OCI-LY1 (cell line): ENCODE data around the gene SH3PXD2A.

ENCODE experiments used
- H2AFZ ChIP-seq: fragments of 200-600 bp; sonication (generic), shearing (Covaris generic); 2 replicates; pipeline ENCODE4 v1.6.0; 2014; ENCODE audit warnings: antibody characterized with exemption, mild to moderate bottlenecking, low read length
- H3F3A ChIP-seq: fragments of 200-600 bp; sonication (generic), shearing (Covaris generic); 2 replicates; pipeline ENCODE4 v1.6.0; 2014; ENCODE audit warnings: mild to moderate bottlenecking, antibody characterized with exemption, low read length, moderate library complexity; ENCODE audit not compliant: insufficient read depth
- H3K27ac ChIP-seq: fragments of 200-600 bp; sonication (generic); 2 replicates; pipeline ENCODE4 v1.5.1; 2014; ENCODE audit warnings: low read length, mixed run types, mild to moderate bottlenecking, low read depth; ENCODE audit not compliant: poor library complexity, severe bottlenecking
- H3K27me3 ChIP-seq: fragments of 200-600 bp; sonication (generic); 2 replicates; pipeline ENCODE4 v1.6.0; 2014; ENCODE audit warnings: antibody characterized with exemption, mild to moderate bottlenecking, low read length, moderate library complexity; ENCODE audit not compliant: insufficient read depth
- H3K36me3 ChIP-seq: fragments of 200-600 bp; sonication (generic); 2 replicates; pipeline ENCODE4 v1.6.1; 2014; ENCODE audit warnings: mild to moderate bottlenecking, antibody characterized with exemption, low read length, moderate library complexity, mixed read lengths; ENCODE audit not compliant: insufficient read depth
- H3K4me1 ChIP-seq: fragments of 200-600 bp; sonication (generic); 2 replicates; pipeline ENCODE4 v1.5.1; 2014; ENCODE audit warnings: mild to moderate bottlenecking, low read length, moderate library complexity; ENCODE audit not compliant: insufficient read depth, severe bottlenecking
- H3K4me2 ChIP-seq: fragments of 200-600 bp; sonication (generic), shearing (Covaris generic); 2 replicates; pipeline ENCODE4 v1.6.1; 2014; ENCODE audit warnings: low read length
- H3K4me3 ChIP-seq: fragments of 200-600 bp; sonication (generic); 2 replicates; pipeline ENCODE4 v1.5.1; 2014; ENCODE audit warnings: low read length, low read depth, mild to moderate bottlenecking, mixed read lengths; ENCODE audit not compliant: poor library complexity, severe bottlenecking
- H3K79me2 ChIP-seq: fragments of 200-600 bp; shearing (Covaris generic); 2 replicates; pipeline ENCODE4 v1.6.1; 2016; ENCODE audit warnings: mixed run types, low read length, mixed read lengths; ENCODE audit not compliant: insufficient read depth
- H3K9ac ChIP-seq: fragments of 200-600 bp; sonication (generic), shearing (Covaris generic); 2 replicates; pipeline ENCODE4 v1.6.1; 2014; ENCODE audit warnings: mild to moderate bottlenecking, low read length, mixed read lengths
- H3K9me2 ChIP-seq: fragments of 200-600 bp; sonication (generic), shearing (Covaris generic); 2 replicates; pipeline ENCODE4 v1.6.1; 2014; ENCODE audit warnings: low read depth, mild to moderate bottlenecking, low read length, mixed read lengths
- H3K9me3 ChIP-seq: fragments of 200-600 bp; shearing (Covaris generic); 2 replicates; pipeline ENCODE4 v1.6.1; 2014; ENCODE audit warnings: low read length, mixed read lengths
- H4K20me1 ChIP-seq: fragments of 200-600 bp; sonication (generic), shearing (Covaris generic); 2 replicates; pipeline ENCODE4 v1.6.0; 2016; ENCODE audit warnings: mild to moderate bottlenecking, low read length; ENCODE audit not compliant: insufficient read depth
- EZH2 ChIP-seq: fragments of 200-600 bp; sonication (generic), shearing (Covaris generic); IDR thresholded peaks from 2 replicates; pipeline ENCODE4 v1.8.0; 2017; ENCODE audit warnings: borderline replicate concordance, mixed run types, mild to moderate bottlenecking, antibody characterized with exemption, low read length, moderate library complexity, mixed read lengths
- TF ChIP-seq, protein P1 (sequence below): fragments of 200-600 bp; sonication (generic), shearing (Covaris generic); IDR thresholded peaks from 2 replicates; pipeline ENCODE4 v1.5.1; 2017; ENCODE audit warnings: mild to moderate bottlenecking, antibody characterized with exemption, low read length, moderate library complexity, mixed read lengths

Gene SH3PXD2A

DNA sequence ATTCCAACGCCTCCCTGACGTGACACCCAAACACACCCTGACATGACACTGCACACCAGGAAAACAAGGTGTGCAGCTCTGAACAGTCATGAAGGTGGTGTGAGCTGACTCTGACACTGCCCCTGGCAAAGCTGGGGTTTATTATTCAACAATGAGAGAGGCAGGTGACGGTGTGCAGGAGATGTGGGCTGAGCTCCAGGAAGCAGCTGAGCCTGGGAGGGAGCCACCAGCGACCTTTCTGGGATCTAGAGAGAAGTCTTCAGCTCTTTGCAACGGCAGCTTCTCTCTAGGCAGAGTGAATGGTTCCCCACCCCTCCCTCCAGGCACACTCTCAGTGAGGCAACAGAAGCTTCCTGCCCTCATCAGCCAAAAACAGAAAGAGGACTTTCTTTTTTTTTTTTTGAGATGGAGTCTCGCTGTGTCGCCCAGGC lies 65.6 kb downstream of the SH3PXD2A start:
- Histone ChIP-seq H3K27ac (no peak overlapping the region), H2AFZ (no peak overlapping the region), H3K4me2 (no peak overlapping the region), H3K9me2 (no peaks in the 10 kb centered on the region), H4K20me1 (no peaks in the 10 kb centered on the region), H3K79me2 (no peaks in the 10 kb centered on the region), H3K4me1 (no peaks in the 10 kb centered on the region), H3K4me3 (no peak overlapping the region), H3K9me3 (no peaks in the 10 kb centered on the region), H3F3A (no peaks in the 10 kb centered on the region), H3K36me3 (no peaks in the 10 kb centered on the region), H3K27me3 (no peaks in the 10 kb centered on the region), H3K9ac (no peak overlapping the region)
- TF ChIP-seq, protein P1, sequence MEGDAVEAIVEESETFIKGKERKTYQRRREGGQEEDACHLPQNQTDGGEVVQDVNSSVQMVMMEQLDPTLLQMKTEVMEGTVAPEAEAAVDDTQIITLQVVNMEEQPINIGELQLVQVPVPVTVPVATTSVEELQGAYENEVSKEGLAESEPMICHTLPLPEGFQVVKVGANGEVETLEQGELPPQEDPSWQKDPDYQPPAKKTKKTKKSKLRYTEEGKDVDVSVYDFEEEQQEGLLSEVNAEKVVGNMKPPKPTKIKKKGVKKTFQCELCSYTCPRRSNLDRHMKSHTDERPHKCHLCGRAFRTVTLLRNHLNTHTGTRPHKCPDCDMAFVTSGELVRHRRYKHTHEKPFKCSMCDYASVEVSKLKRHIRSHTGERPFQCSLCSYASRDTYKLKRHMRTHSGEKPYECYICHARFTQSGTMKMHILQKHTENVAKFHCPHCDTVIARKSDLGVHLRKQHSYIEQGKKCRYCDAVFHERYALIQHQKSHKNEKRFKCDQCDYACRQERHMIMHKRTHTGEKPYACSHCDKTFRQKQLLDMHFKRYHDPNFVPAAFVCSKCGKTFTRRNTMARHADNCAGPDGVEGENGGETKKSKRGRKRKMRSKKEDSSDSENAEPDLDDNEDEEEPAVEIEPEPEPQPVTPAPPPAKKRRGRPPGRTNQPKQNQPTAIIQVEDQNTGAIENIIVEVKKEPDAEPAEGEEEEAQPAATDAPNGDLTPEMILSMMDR = no peak
- no peak for TF ChIP-seq EZH2

DNA sequence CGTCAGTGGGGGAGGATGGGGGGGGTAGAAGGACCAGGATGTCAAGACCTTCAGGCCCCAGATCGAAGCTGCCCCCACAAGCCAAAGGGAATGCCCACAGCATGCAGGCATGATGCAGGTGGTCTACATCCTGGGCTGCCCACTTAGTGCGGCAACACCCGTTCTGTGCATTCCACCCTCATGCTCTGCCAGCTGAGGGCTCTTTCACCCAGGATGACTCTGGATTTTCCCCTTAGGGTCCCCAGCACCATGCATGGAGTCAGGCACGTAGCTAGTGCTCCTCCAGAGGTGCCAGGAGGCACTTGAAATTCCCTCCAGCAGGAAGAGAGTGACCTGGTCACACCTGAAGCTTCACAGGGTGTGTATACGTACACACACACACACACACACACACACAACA lies 66.2 kb downstream of the SH3PXD2A start:
- no peak overlapping the region for H3K27ac ChIP-seq
- TF ChIP-seq, protein P1 = no peak
- no peak for TF ChIP-seq EZH2
- no peak overlapping the region for H3K4me3 ChIP-seq
- no peaks in the 10 kb centered on the region for H3K36me3 ChIP-seq
- H3F3A ChIP-seq = no peaks in the 10 kb centered on the region
- H3K9ac ChIP-seq = no peak overlapping the region
- H3K4me2 ChIP-seq = no peak overlapping the region
- no peaks in the 10 kb centered on the region for H3K79me2 ChIP-seq
- no peak overlapping the region for H2AFZ ChIP-seq
- H3K27me3 ChIP-seq = no peaks in the 10 kb centered on the region
- no peaks in the 10 kb centered on the region for H3K9me3 ChIP-seq
- H4K20me1 ChIP-seq = no peaks in the 10 kb centered on the region
- H3K4me1 ChIP-seq = no peaks in the 10 kb centered on the region
- no peaks in the 10 kb centered on the region for H3K9me2 ChIP-seq

DNA sequence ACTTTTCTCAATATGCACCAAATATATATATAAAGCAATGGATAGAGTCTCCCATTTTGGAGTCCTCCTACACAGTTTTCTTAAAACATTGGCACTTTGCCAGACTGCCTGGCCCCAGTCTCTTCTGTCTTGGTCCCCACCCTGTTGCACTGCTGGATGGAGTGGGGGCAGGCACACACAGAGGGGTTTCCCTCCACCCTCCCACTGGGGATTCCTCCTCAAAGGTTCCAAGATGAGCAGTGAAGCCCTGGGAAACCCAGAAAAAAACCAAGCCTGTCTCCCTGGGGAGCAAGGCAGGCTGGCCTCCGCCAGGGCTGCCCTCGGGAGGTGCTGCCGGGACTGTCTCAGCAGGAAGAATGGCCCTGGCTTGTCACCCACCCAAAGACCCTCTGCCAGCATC lies 68.0 kb downstream of the SH3PXD2A start:
- no peak overlapping the region for H3K27ac ChIP-seq
- H3F3A ChIP-seq = no peaks in the 10 kb centered on the region
- H3K9me3 ChIP-seq = no peaks in the 10 kb centered on the region
- no peak overlapping the region for H3K4me3 ChIP-seq
- no peaks in the 10 kb centered on the region for H3K79me2 ChIP-seq
- H3K27me3 ChIP-seq = no peaks in the 10 kb centered on the region
- no peaks in the 10 kb centered on the region for H3K9me2 ChIP-seq
- H3K9ac ChIP-seq = no peak overlapping the region
- H3K4me1 ChIP-seq = no peaks in the 10 kb centered on the region
- H3K4me2 ChIP-seq = no peak overlapping the region
- no peak overlapping the region for H2AFZ ChIP-seq
- no peaks in the 10 kb centered on the region for H3K36me3 ChIP-seq
- no peaks in the 10 kb centered on the region for H4K20me1 ChIP-seq
- no peak for TF ChIP-seq EZH2
- TF ChIP-seq, protein P1 = no peak
